ENCODE measurements around the gene C8A. TPM values are rescaled to one million over a fixed set of nuclear protein-coding genes. Genes with fewer than 3 reads are reported as not detected.

C8A gene
- polyA plus RNA-seq, 2 donors = not detected

- H3K4me3 ChIP-seq (ENCODE audit: low read depth in 1 of 2, low read length in 2 of 2) = no peak overlapping the region
- H3K9me3 ChIP-seq (ENCODE audit: control insufficient read depth in 2 of 2, insufficient read depth in 1 of 2, low read depth in 1 of 2, low read length in 1 of 2) = no peaks in the 10 kb centered on the region
- H3K4me1 ChIP-seq (ENCODE audit: control insufficient read depth in 2 of 2, insufficient read depth in 2 of 2, low read length in 1 of 2) = no peaks in the 10 kb centered on the region
- no peaks in the 10 kb centered on the region for H3K36me3 ChIP-seq (ENCODE audit: control insufficient read depth in 2 of 2, insufficient read depth in 2 of 2, low read length in 1 of 2)
- H3K27me3 ChIP-seq (ENCODE audit: control insufficient read depth in 1 of 2, insufficient read depth in 2 of 2, low read length in 2 of 2) = peaks cover 0 to 3% of the 10 kb centered on the region in 2 donors
- H3K27ac ChIP-seq (ENCODE audit: low read depth in 2 of 2, low read length in 1 of 2) = no peak overlapping the region
Measured at GRCh38 chr1:56925193-56925592, 70.6 kb downstream of the C8A start.

GRCh38 chr1:56927171-56927570 is 72.6 kb downstream of the C8A start:
- Histone ChIP-seq H3K4me3 (ENCODE audit: low read depth in 1 of 2, low read length in 2 of 2) (no peak overlapping the region), H3K4me1 (ENCODE audit: control insufficient read depth in 2 of 2, insufficient read depth in 2 of 2, low read length in 1 of 2) (no peaks in the 10 kb centered on the region), H3K9me3 (ENCODE audit: control insufficient read depth in 2 of 2, insufficient read depth in 1 of 2, low read depth in 1 of 2, low read length in 1 of 2) (no peaks in the 10 kb centered on the region), H3K27ac (ENCODE audit: low read depth in 2 of 2, low read length in 1 of 2) (no peak overlapping the region), H3K36me3 (ENCODE audit: control insufficient read depth in 2 of 2, insufficient read depth in 2 of 2, low read length in 1 of 2) (no peaks in the 10 kb centered on the region), H3K27me3 (ENCODE audit: control insufficient read depth in 1 of 2, insufficient read depth in 2 of 2, low read length in 2 of 2) (peaks cover 0 to 3% of the 10 kb centered on the region in 2 donors)
- WGBS, 2 donors = 58 to 64% methylated on average over 4 of the region's 4 CpGs

GRCh38 chr1:56927986-56928385 is 73.4 kb downstream of the C8A start:
- WGBS, 2 donors = 92 to 95% methylated on average over 3 of the region's 3 CpGs
- no peaks in the 10 kb centered on the region for H3K9me3 ChIP-seq (ENCODE audit: control insufficient read depth in 2 of 2, insufficient read depth in 1 of 2, low read depth in 1 of 2, low read length in 1 of 2)
- H3K27me3 ChIP-seq (ENCODE audit: control insufficient read depth in 1 of 2, insufficient read depth in 2 of 2, low read length in 2 of 2) = peaks cover 0 to 3% of the 10 kb centered on the region in 2 donors
- H3K27ac ChIP-seq (ENCODE audit: low read depth in 2 of 2, low read length in 1 of 2) = no peak overlapping the region
- no peaks in the 10 kb centered on the region for H3K36me3 ChIP-seq (ENCODE audit: control insufficient read depth in 2 of 2, insufficient read depth in 2 of 2, low read length in 1 of 2)
- no peaks in the 10 kb centered on the region for H3K4me1 ChIP-seq (ENCODE audit: control insufficient read depth in 2 of 2, insufficient read depth in 2 of 2, low read length in 1 of 2)
- no peak overlapping the region for H3K4me3 ChIP-seq (ENCODE audit: low read depth in 1 of 2, low read length in 2 of 2)

GRCh38 chr1:56929492-56929891 is 74.9 kb downstream of the C8A start:
- no peaks in the 10 kb centered on the region for H3K36me3 ChIP-seq (ENCODE audit: control insufficient read depth in 2 of 2, insufficient read depth in 2 of 2, low read length in 1 of 2)
- H3K27me3 ChIP-seq (ENCODE audit: control insufficient read depth in 1 of 2, insufficient read depth in 2 of 2, low read length in 2 of 2) = peaks cover 0 to 3% of the 10 kb centered on the region in 2 donors
- H3K4me1 ChIP-seq (ENCODE audit: control insufficient read depth in 2 of 2, insufficient read depth in 2 of 2, low read length in 1 of 2) = no peaks in the 10 kb centered on the region
- H3K27ac ChIP-seq (ENCODE audit: low read depth in 2 of 2, low read length in 1 of 2) = no peak overlapping the region
- 80 to 93% methylated on average over 2 of the region's 2 CpGs for WGBS, 2 donors
- H3K9me3 ChIP-seq (ENCODE audit: control insufficient read depth in 2 of 2, insufficient read depth in 1 of 2, low read depth in 1 of 2, low read length in 1 of 2) = no peaks in the 10 kb centered on the region
- H3K4me3 ChIP-seq (ENCODE audit: low read depth in 1 of 2, low read length in 2 of 2) = no peak overlapping the region

- H3K4me1 ChIP-seq (ENCODE audit: control insufficient read depth in 2 of 2, insufficient read depth in 2 of 2, low read length in 1 of 2) = no peaks in the 10 kb centered on the region
- H3K9me3 ChIP-seq (ENCODE audit: control insufficient read depth in 2 of 2, insufficient read depth in 1 of 2, low read depth in 1 of 2, low read length in 1 of 2) = no peaks in the 10 kb centered on the region
- 60 to 79% methylated on average over 3 of the region's 3 CpGs for WGBS, 2 donors
- H3K27ac ChIP-seq (ENCODE audit: low read depth in 2 of 2, low read length in 1 of 2) = no peak overlapping the region
- no peaks in the 10 kb centered on the region for H3K36me3 ChIP-seq (ENCODE audit: control insufficient read depth in 2 of 2, insufficient read depth in 2 of 2, low read length in 1 of 2)
- no peak overlapping the region for H3K4me3 ChIP-seq (ENCODE audit: low read depth in 1 of 2, low read length in 2 of 2)
- H3K27me3 ChIP-seq (ENCODE audit: control insufficient read depth in 1 of 2, insufficient read depth in 2 of 2, low read length in 2 of 2) = peaks cover 0 to 3% of the 10 kb centered on the region in 2 donors
Measured at GRCh38 chr1:56931211-56931610, 76.6 kb downstream of the C8A start.

- WGBS, 2 donors = 73 to 79% methylated on average over 3 of the region's 3 CpGs
- Histone ChIP-seq H3K36me3 (ENCODE audit: control insufficient read depth in 2 of 2, insufficient read depth in 2 of 2, low read length in 1 of 2) (no peaks in the 10 kb centered on the region), H3K27ac (ENCODE audit: low read depth in 2 of 2, low read length in 1 of 2) (no peak overlapping the region)
Measured at GRCh38 chr1:56931686-56932085, 77.1 kb downstream of the C8A start.

GRCh38 chr1:56933161-56933560 is 78.6 kb downstream of the C8A start:
- H3K36me3 ChIP-seq (ENCODE audit: control insufficient read depth in 2 of 2, insufficient read depth in 2 of 2, low read length in 1 of 2) = no peaks in the 10 kb centered on the region
- H3K4me1 ChIP-seq (ENCODE audit: control insufficient read depth in 2 of 2, insufficient read depth in 2 of 2, low read length in 1 of 2) = no peaks in the 10 kb centered on the region
- H3K27me3 ChIP-seq (ENCODE audit: control insufficient read depth in 1 of 2, insufficient read depth in 2 of 2, low read length in 2 of 2) = no peaks in the 10 kb centered on the region
- no peak overlapping the region for H3K4me3 ChIP-seq (ENCODE audit: low read depth in 1 of 2, low read length in 2 of 2)
- no peak overlapping the region for H3K27ac ChIP-seq (ENCODE audit: low read depth in 2 of 2, low read length in 1 of 2)
- no peaks in the 10 kb centered on the region for H3K9me3 ChIP-seq (ENCODE audit: control insufficient read depth in 2 of 2, insufficient read depth in 1 of 2, low read depth in 1 of 2, low read length in 1 of 2)
- WGBS, 2 donors = 68 to 76% methylated on average over 2 of the region's 2 CpGs

More at GRCh38 chr1:56931686-56932085, 77.1 kb downstream of the C8A start:
- Histone ChIP-seq H3K9me3 (ENCODE audit: control insufficient read depth in 2 of 2, insufficient read depth in 1 of 2, low read depth in 1 of 2, low read length in 1 of 2) (no peaks in the 10 kb centered on the region), H3K27me3 (ENCODE audit: control insufficient read depth in 1 of 2, insufficient read depth in 2 of 2, low read length in 2 of 2) (peaks cover 0 to under 1% of the 10 kb centered on the region in 2 donors), H3K4me1 (ENCODE audit: control insufficient read depth in 2 of 2, insufficient read depth in 2 of 2, low read length in 1 of 2) (no peaks in the 10 kb centered on the region), H3K4me3 (ENCODE audit: low read depth in 1 of 2, low read length in 2 of 2) (no peak overlapping the region)

GRCh38 chr1:56933606-56934005 is 79.0 kb downstream of the C8A start:
- H3K4me3 ChIP-seq (ENCODE audit: low read depth in 1 of 2, low read length in 2 of 2) = no peak overlapping the region
- WGBS, 2 donors = 58 to 65% methylated on average over 2 of the region's 2 CpGs
- no peaks in the 10 kb centered on the region for H3K9me3 ChIP-seq (ENCODE audit: control insufficient read depth in 2 of 2, insufficient read depth in 1 of 2, low read depth in 1 of 2, low read length in 1 of 2)
- no peaks in the 10 kb centered on the region for H3K4me1 ChIP-seq (ENCODE audit: control insufficient read depth in 2 of 2, insufficient read depth in 2 of 2, low read length in 1 of 2)
- no peaks in the 10 kb centered on the region for H3K36me3 ChIP-seq (ENCODE audit: control insufficient read depth in 2 of 2, insufficient read depth in 2 of 2, low read length in 1 of 2)
- H3K27me3 ChIP-seq (ENCODE audit: control insufficient read depth in 1 of 2, insufficient read depth in 2 of 2, low read length in 2 of 2) = no peaks in the 10 kb centered on the region
- H3K27ac ChIP-seq (ENCODE audit: low read depth in 2 of 2, low read length in 1 of 2) = no peak overlapping the region

GRCh38 chr1:56934430-56935060 is 79.9 kb downstream of the C8A start:
- H3K27ac ChIP-seq (ENCODE audit: low read depth in 2 of 2, low read length in 1 of 2) = no peak overlapping the region
- H3K36me3 ChIP-seq (ENCODE audit: control insufficient read depth in 2 of 2, insufficient read depth in 2 of 2, low read length in 1 of 2) = no peaks in the 10 kb centered on the region
- H3K9me3 ChIP-seq (ENCODE audit: control insufficient read depth in 2 of 2, insufficient read depth in 1 of 2, low read depth in 1 of 2, low read length in 1 of 2) = no peaks in the 10 kb centered on the region
- WGBS, 2 donors = 11 to 18% methylated on average over 1 of the region's 1 CpG
- H3K27me3 ChIP-seq (ENCODE audit: control insufficient read depth in 1 of 2, insufficient read depth in 2 of 2, low read length in 2 of 2) = no peaks in the 10 kb centered on the region
- H3K4me1 ChIP-seq (ENCODE audit: control insufficient read depth in 2 of 2, insufficient read depth in 2 of 2, low read length in 1 of 2) = no peaks in the 10 kb centered on the region
- no peak overlapping the region for H3K4me3 ChIP-seq (ENCODE audit: low read depth in 1 of 2, low read length in 2 of 2)

- WGBS, 2 donors = 98% methylated on average over 2 of the region's 2 CpGs
- Histone ChIP-seq H3K27me3 (ENCODE audit: control insufficient read depth in 1 of 2, insufficient read depth in 2 of 2, low read length in 2 of 2) (no peaks in the 10 kb centered on the region), H3K4me1 (ENCODE audit: control insufficient read depth in 2 of 2, insufficient read depth in 2 of 2, low read length in 1 of 2) (no peaks in the 10 kb centered on the region), H3K27ac (ENCODE audit: low read depth in 2 of 2, low read length in 1 of 2) (no peak overlapping the region), H3K9me3 (ENCODE audit: control insufficient read depth in 2 of 2, insufficient read depth in 1 of 2, low read depth in 1 of 2, low read length in 1 of 2) (no peaks in the 10 kb centered on the region), H3K36me3 (ENCODE audit: control insufficient read depth in 2 of 2, insufficient read depth in 2 of 2, low read length in 1 of 2) (no peaks in the 10 kb centered on the region), H3K4me3 (ENCODE audit: low read depth in 1 of 2, low read length in 2 of 2) (no peak overlapping the region)
Measured at GRCh38 chr1:56938646-56939045, 84.0 kb downstream of the C8A start.
